GM23338 (cell line): Measurements from ENCODE around the gene CHST11. TPM values are rescaled to one million over a fixed set of nuclear protein-coding genes. Genes with fewer than 3 reads are reported as not detected.

Experiments
- ATAC-seq: fragments of 200-7000 bp; cut with Tn5 transposase; 3 replicates; pipeline ENCODE4 v1.9.1; 2020
- DNase-seq: peaks from one replicate; pipeline ENCODE4 v3.0.0-alpha.2; 2015; ENCODE audit warnings: low spot score
- H2AFZ ChIP-seq: fragments of 200-600 bp; sonication (generic); 2 replicates; pipeline ENCODE4 v1.8.0; 2016; ENCODE audit warnings: antibody characterized with exemption, mild to moderate bottlenecking, moderate library complexity
- H3F3A ChIP-seq: fragments of 200-600 bp; sonication (generic); replicated peaks from 2 replicates; pipeline ENCODE4 v1.8.0; 2017; ENCODE audit warnings: antibody characterized with exemption, mixed run types, low read depth
- H3K27ac ChIP-seq: fragments of 200-600 bp; sonication (generic); 2 replicates; pipeline ENCODE4 v1.6.1; 2016; ENCODE audit warnings: low read depth
- H3K27me3 ChIP-seq: fragments of 200-600 bp; sonication (generic); 2 replicates; pipeline ENCODE4 v1.8.0; 2016; ENCODE audit warnings: mild to moderate bottlenecking, mixed run types, moderate library complexity; ENCODE audit not compliant: insufficient read depth
- H3K36me3 ChIP-seq: fragments of 200-600 bp; sonication (generic); 2 replicates; pipeline ENCODE4 v1.8.0; 2016; ENCODE audit warnings: mild to moderate bottlenecking; ENCODE audit not compliant: insufficient read depth
- H3K4me1 ChIP-seq: fragments of 200-600 bp; sonication (generic); 2 replicates; pipeline ENCODE4 v1.8.0; 2016; ENCODE audit warnings: mild to moderate bottlenecking, moderate library complexity; ENCODE audit not compliant: insufficient read depth
- H3K4me2 ChIP-seq: fragments of 200-600 bp; sonication (generic); 2 replicates; pipeline ENCODE4 v1.7.1; 2017; ENCODE audit warnings: mixed run types
- H3K4me3 ChIP-seq: fragments of 200-600 bp; sonication (generic); 2 replicates; pipeline ENCODE4 v1.6.1; 2016; ENCODE audit warnings: mixed run types
- H3K79me2 ChIP-seq: fragments of 200-600 bp; sonication (generic); replicated peaks from 2 replicates; pipeline ENCODE4 v1.8.0; 2017; ENCODE audit warnings: mild to moderate bottlenecking; ENCODE audit not compliant: insufficient read depth
- H3K9me2 ChIP-seq: fragments of 200-600 bp; sonication (generic); 2 replicates; pipeline ENCODE4 v1.8.0; 2017; ENCODE audit not compliant: insufficient read depth
- H4K20me1 ChIP-seq: fragments of 200-600 bp; sonication (generic); replicated peaks from 2 replicates; pipeline ENCODE4 v1.8.0; 2017; ENCODE audit warnings: mild to moderate bottlenecking; ENCODE audit not compliant: insufficient read depth
- H3K27ac Mint-ChIP-seq: 2 replicates; pipeline ENCODE4 v1.8.0; 2020; ENCODE audit warnings: inconsistent platforms, mild to moderate bottlenecking, moderate library complexity, mixed read lengths
- H3K27me3 Mint-ChIP-seq: 3 replicates; pipeline ENCODE4 v1.8.0; 2022; ENCODE audit warnings: low read depth, mild to moderate bottlenecking, moderate library complexity, mixed read lengths, inconsistent platforms; ENCODE audit not compliant: insufficient read depth, poor library complexity
- H3K36me3 Mint-ChIP-seq: 3 replicates; pipeline ENCODE4 v1.8.0; 2021; ENCODE audit warnings: low read depth, mild to moderate bottlenecking, inconsistent platforms, moderate library complexity, mixed read lengths
- H3K4me1 Mint-ChIP-seq: 3 replicates; pipeline ENCODE4 v1.8.0; 2020; ENCODE audit warnings: mild to moderate bottlenecking, inconsistent platforms, mixed read lengths
- H3K4me3 Mint-ChIP-seq: 3 replicates; pipeline ENCODE4 v1.8.0; 2021; ENCODE audit warnings: moderate library complexity, mild to moderate bottlenecking, inconsistent platforms, mixed read lengths
- H3K9me3 Mint-ChIP-seq: 3 replicates; pipeline ENCODE4 v1.8.0; 2020; ENCODE audit warnings: moderate library complexity, mild to moderate bottlenecking, inconsistent platforms, mixed read lengths
- CREB1 ChIP-seq: fragments of 250-450 bp; sonication (Bioruptor Pico); IDR thresholded peaks from 2 replicates; pipeline ENCODE4 v1.5.0; 2020; ENCODE audit warnings: low read depth, mild to moderate bottlenecking, moderate library complexity
- CTCF ChIP-seq, 2 experiments: fragments of 200-600 bp in 1 of 2; sonication (generic) in 1 of 2; conservative IDR thresholded peaks; 2 replicates each; pipeline versions ENCODE4 v1.5.1 to v1.6.1; 2016 to 2017; ENCODE audit warnings: antibody characterized with exemption in 2 of 2, low read depth in 2 of 2, mild to moderate bottlenecking in 2 of 2, moderate library complexity in 1 of 2
- ETS1 ChIP-seq: IDR thresholded peaks from 2 replicates; pipeline ENCODE4 v1.6.1; 2016; ENCODE audit warnings: antibody characterized with exemption
- EZH2 ChIP-seq: fragments of 200-600 bp; sonication (generic); IDR thresholded peaks from one replicate; pipeline ENCODE4 v1.8.0; 2017; ENCODE audit warnings: antibody characterized with exemption, mild to moderate bottlenecking, low read depth; ENCODE audit not compliant: unreplicated experiment
- EZH2phosphoT487 ChIP-seq: fragments of 200-600 bp; sonication (generic); IDR thresholded peaks from one replicate; pipeline ENCODE4 v1.8.1; 2018; ENCODE audit warnings: antibody characterized with exemption; ENCODE audit not compliant: unreplicated experiment
- JUNB ChIP-seq: IDR thresholded peaks from one replicate; pipeline ENCODE4 v1.6.1; 2016; ENCODE audit warnings: antibody characterized with exemption; ENCODE audit not compliant: unreplicated experiment
- NANOG ChIP-seq: IDR thresholded peaks from 2 replicates; pipeline ENCODE4 v1.6.1; 2016; ENCODE audit warnings: antibody characterized with exemption, borderline replicate concordance
- POLR2AphosphoS5 ChIP-seq: IDR thresholded peaks from 2 replicates; pipeline ENCODE4 v1.6.1; 2016; ENCODE audit warnings: antibody characterized with exemption, low read depth
- REST ChIP-seq: IDR thresholded peaks from one replicate; pipeline ENCODE4 v1.6.1; 2018; ENCODE audit warnings: antibody characterized with exemption; ENCODE audit not compliant: unreplicated experiment
- STAT1 ChIP-seq: IDR thresholded peaks from one replicate; pipeline ENCODE4 v1.6.1; 2016; ENCODE audit warnings: antibody characterized with exemption; ENCODE audit not compliant: unreplicated experiment
- ZNF114 ChIP-seq: fragments of 250-450 bp; sonication (Bioruptor Pico); IDR thresholded peaks from 2 replicates; pipeline ENCODE4 v1.5.0; 2020; ENCODE audit warnings: mild to moderate bottlenecking, moderate library complexity
- ZNF331 ChIP-seq: fragments of 250-450 bp; sonication (Bioruptor Pico); IDR thresholded peaks from 2 replicates; pipeline ENCODE4 v1.5.0; 2020; ENCODE audit warnings: low read depth, mild to moderate bottlenecking, moderate library complexity
- ZNF462 ChIP-seq: fragments of 250-450 bp; sonication (Bioruptor Pico); IDR thresholded peaks from 2 replicates; pipeline ENCODE4 v1.5.0; 2020; ENCODE audit warnings: mild to moderate bottlenecking, moderate library complexity
- polyA plus RNA-seq: library from polyadenylated mRNA; unstranded; fragments of >200 nt; fragmentation: Nextera tagmentation; extraction: Ambion mirVana; gene quantifications from 2 replicates; pipeline ENCODE4 v1.2.1, GENCODE V29; 2016
- total RNA-seq: library from RNA; depleted of rRNA; stranded (reverse); fragments of >200 nt; shearing (Covaris generic); gene quantifications from 2 replicates; pipeline ENCODE4 v1.2.3, GENCODE V29; 2014

Gene CHST11
- total and polyA plus RNA-seq, 2 experiments from 2014 or later = 7.7 to 25.7 TPM

GRCh38 chr12:104682790-104683279 lies 226.1 kb downstream of the CHST11 start:
- no peaks in the 10 kb centered on the region for H3F3A ChIP-seq
- no peaks in the 10 kb centered on the region for H3K79me2 ChIP-seq
- H3K27ac ChIP-seq = no peak overlapping the region
- no peak for ATAC-seq
- peaks cover 10% of the 10 kb centered on the region for H3K4me1 ChIP-seq
- H3K4me2 ChIP-seq = no peak overlapping the region
- no peaks in the 10 kb centered on the region for H3K9me2 ChIP-seq
- no peak for TF ChIP-seq CTCF (conservative IDR thresholded peaks at IDR 0.05; ENCODE audit: low read depth in 2 of 2)
- TF ChIP-seq REST = no peak
- TF ChIP-seq CREB1 (CRISPR knock-in tag) = no peak
- TF ChIP-seq ZNF331 (CRISPR knock-in tag) = no peak
- no peak for TF ChIP-seq EZH2phosphoT487
- no peak for TF ChIP-seq STAT1
- TF ChIP-seq ZNF114 (CRISPR knock-in tag) = no peak
- TF ChIP-seq JUNB = no peak
- no peak for TF ChIP-seq ETS1
- TF ChIP-seq EZH2 = no peak
- TF ChIP-seq ZNF462 = no peak
- no peak for TF ChIP-seq NANOG
- TF ChIP-seq POLR2AphosphoS5 = no peak
- H3K27me3 Mint-ChIP-seq = peaks cover 2% of the 10 kb centered on the region
- no peak overlapping the region for H3K27ac Mint-ChIP-seq
- H2AFZ ChIP-seq = no peak overlapping the region
- no peak for DNase-seq
- H3K36me3 Mint-ChIP-seq = no peaks in the 10 kb centered on the region; the same call in 2 of the 3 replicates
- no peak overlapping the region for H3K4me3 ChIP-seq
- peaks cover 5% of the 10 kb centered on the region for H3K4me1 Mint-ChIP-seq
- no peaks in the 10 kb centered on the region; the same call in 1 of the 2 replicates for H4K20me1 ChIP-seq
- no peak overlapping the region for H3K4me3 Mint-ChIP-seq
- no peaks in the 10 kb centered on the region for H3K9me3 Mint-ChIP-seq
- no peaks in the 10 kb centered on the region for H3K27me3 ChIP-seq
- H3K36me3 ChIP-seq = no peaks in the 10 kb centered on the region
